Cardiac fibroblast (primary cell): ENCODE measurements around the gene NPTN.

Experiments used
- DNase-seq, 2 donors: peaks; one replicate each; pipeline versions ENCODE4 v3.0.0 to v3.0.0-alpha.2; 2010; ENCODE audit warnings: low read depth in 2 of 2
- H3K4me3 ChIP-seq, 2 donors: replicated peaks in 1 of 2; 1 replicate in 1 of 2; 2 replicates in 1 of 2; pipeline ENCODE4 v1.5.1; 2011; ENCODE audit warnings: low read depth in 2 of 2, low read length in 2 of 2, mild to moderate bottlenecking in 2 of 2, moderate library complexity in 1 of 2
- TF ChIP-seq, protein P1 (sequence below): IDR thresholded peaks from one replicate; pipeline ENCODE4 v1.5.1; 2011; ENCODE audit warnings: low read depth, mild to moderate bottlenecking, low read length, inconsistent platforms

NPTN gene

GRCh38 chr15:73541479-73541878 lies 91.7 kb downstream of the NPTN start:
- TF ChIP-seq, protein P1, sequence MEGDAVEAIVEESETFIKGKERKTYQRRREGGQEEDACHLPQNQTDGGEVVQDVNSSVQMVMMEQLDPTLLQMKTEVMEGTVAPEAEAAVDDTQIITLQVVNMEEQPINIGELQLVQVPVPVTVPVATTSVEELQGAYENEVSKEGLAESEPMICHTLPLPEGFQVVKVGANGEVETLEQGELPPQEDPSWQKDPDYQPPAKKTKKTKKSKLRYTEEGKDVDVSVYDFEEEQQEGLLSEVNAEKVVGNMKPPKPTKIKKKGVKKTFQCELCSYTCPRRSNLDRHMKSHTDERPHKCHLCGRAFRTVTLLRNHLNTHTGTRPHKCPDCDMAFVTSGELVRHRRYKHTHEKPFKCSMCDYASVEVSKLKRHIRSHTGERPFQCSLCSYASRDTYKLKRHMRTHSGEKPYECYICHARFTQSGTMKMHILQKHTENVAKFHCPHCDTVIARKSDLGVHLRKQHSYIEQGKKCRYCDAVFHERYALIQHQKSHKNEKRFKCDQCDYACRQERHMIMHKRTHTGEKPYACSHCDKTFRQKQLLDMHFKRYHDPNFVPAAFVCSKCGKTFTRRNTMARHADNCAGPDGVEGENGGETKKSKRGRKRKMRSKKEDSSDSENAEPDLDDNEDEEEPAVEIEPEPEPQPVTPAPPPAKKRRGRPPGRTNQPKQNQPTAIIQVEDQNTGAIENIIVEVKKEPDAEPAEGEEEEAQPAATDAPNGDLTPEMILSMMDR: no peak
- DNase-seq: no peak
- H3K4me3 ChIP-seq: no peak overlapping the region

GRCh38 chr15:73540161-73540560 lies 93.0 kb downstream of the NPTN start:
- peak in 1 of 2 donors; percentile 59 for DNase-seq
- TF ChIP-seq, protein P1: no peak
- H3K4me3 ChIP-seq: no peak overlapping the region

- peak in 1 of 2 donors; percentile 19 for DNase-seq
- TF ChIP-seq, protein P1: no peak
- no peak overlapping the region for H3K4me3 ChIP-seq
Measured at GRCh38 chr15:73539212-73540128, 93.7 kb downstream of the NPTN start.

DNA sequence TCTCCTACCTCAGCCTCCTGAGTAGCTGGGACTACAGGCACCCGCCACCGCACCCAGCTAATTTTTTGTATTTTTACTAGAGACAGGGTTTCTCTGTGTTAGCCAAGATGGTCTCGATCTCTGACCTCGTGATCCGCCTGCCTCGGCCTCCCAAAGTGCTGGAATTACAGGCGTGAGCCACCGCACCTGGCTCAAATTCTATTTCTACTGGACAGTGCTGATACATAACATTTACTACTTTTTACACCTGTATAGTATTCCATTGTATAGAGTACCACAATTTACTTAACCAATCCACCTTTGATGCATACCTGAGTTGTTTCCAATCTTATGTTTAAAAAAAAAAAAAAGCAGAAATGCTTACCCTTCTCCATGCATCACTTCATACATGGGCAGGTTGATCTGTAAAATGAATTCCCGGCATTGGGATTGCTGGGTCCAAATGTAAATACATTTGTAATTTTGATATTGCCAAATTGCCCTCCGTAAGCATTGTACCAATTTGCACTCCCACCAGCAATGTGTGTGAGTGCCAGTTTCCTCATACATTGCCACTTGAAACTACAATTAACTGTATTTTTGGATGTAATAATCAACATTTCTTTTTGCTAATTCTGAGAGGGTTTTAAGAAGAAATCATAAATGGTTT lies 94.5 kb downstream of the NPTN start:
- no peak overlapping the region for H3K4me3 ChIP-seq
- TF ChIP-seq, protein P1: no peak
- DNase-seq: no peak

- DNase-seq: no peak
- no peak overlapping the region for H3K4me3 ChIP-seq
Measured at GRCh38 chr15:73538123-73538522, 95.1 kb downstream of the NPTN start.

GRCh38 chr15:73530649-73531048 lies 102.5 kb downstream of the NPTN start:
- TF ChIP-seq, protein P1: no peak
- peak in 1 of 2 donors; percentile 5 for DNase-seq
- no peak overlapping the region for H3K4me3 ChIP-seq

More at GRCh38 chr15:73538123-73538522, 95.1 kb downstream of the NPTN start:
- TF ChIP-seq, protein P1: no peak
